ENCODE data around the gene DNER. TPM values are rescaled to one million over a fixed set of nuclear protein-coding genes. Genes with fewer than 3 reads are reported as not detected.

The DNER gene
- total and polyA plus RNA-seq, 10 of the 15 experiments (the other 5 are each of a cell fraction or from before 2014, with no cell fraction given): 0.04 to 0.08 (median 0.07) TPM; not detected in 7

DNA sequence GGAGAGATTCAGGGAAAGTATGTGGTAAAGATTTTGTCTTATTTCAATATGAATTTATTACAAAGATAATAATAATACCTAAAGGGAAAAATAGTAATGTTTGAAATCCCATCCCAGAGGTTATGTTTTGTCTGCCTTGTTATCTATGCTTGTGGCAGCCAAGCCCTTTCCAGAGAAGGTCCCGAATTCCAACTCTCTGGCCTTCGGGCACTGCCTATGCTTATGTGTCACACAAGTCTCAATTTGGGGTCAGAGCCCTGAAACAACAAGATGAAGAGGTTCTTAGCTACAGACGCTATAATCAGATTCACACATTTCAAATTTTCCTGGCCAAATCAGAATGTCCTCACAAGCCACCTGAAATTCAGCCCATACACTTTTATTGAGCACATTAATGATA lies 59.9 kb downstream of the DNER start:
- ChIA-PET RAD21 (ENCODE audit: unreplicated experiment) (no interaction called here), SMC1A (ENCODE audit: uncharacterized antibody, unreplicated experiment) (interaction anchor here (1.3 kb wide), 1 partner anchor 16 kb away, joined by 3 read pairs; no protein-coding TSS in a partner anchor), POLR2A (no interaction called here), CTCF (no interaction called here)
- Histone ChIP-seq H3K4me2 (ENCODE audit: control insufficient read depth, insufficient read depth) (no peak overlapping the region), H3K4me1 (ENCODE audit: control insufficient read depth, insufficient read depth, low read length) (no peaks in the 10 kb centered on the region), H3K4me3 (no peak overlapping the region), H2AFZ (ENCODE audit: control insufficient read depth, low read depth, low read length) (no peak overlapping the region), H3K9me3 (replicated peaks; ENCODE audit: control insufficient read depth, insufficient read depth, low read length) (no peaks in the 10 kb centered on the region), H3K27me3 (replicated peaks in 1 of 2; ENCODE audit: control insufficient read depth in 2 of 2, insufficient read depth in 2 of 2, low read length in 1 of 2) (no peaks in the 10 kb centered on the region; a peak in 2 of 4 replicates), H3K36me3 (ENCODE audit: control insufficient read depth in 2 of 2, insufficient read depth in 2 of 2, low read length in 1 of 2) (no peaks in the 10 kb centered on the region), H3K9ac (ENCODE audit: control insufficient read depth, insufficient read depth, low read length) (no peak overlapping the region), H4K20me1 (ENCODE audit: control insufficient read depth, insufficient read depth) (no peaks in the 10 kb centered on the region), H3K27ac (ENCODE audit: control insufficient read depth, insufficient read depth) (no peak overlapping the region), H3K79me2 (ENCODE audit: control insufficient read depth, insufficient read depth, low read length) (no peaks in the 10 kb centered on the region)
- intact Hi-C loops (cut with micrococcal nuclease; ENCODE audit: unreplicated experiment) (no loop called here), in situ Hi-C loops (cut with MboI) (no loop called here)
- no peak for FAIRE-seq
- ATAC-seq: no peak
- no peak for DNase-seq (ENCODE audit: low read depth, low spot score)
- 11% methylated on average over 3 of the region's 3 CpGs for WGBS (ENCODE audit: insufficient coverage, insufficient replicate concordance, low lambda C conversion rate, missing lambda C conversion rate)
- no TSS peak for BruUV-seq (replicated peaks)
- TF ChIP-seq ETV6 (conservative IDR thresholded peaks at IDR 0.05 in 1 of 2, IDR thresholded peaks at IDR 0.05 in 1 of 2; ENCODE audit: borderline replicate concordance in 1 of 2, low read depth in 1 of 2) (no peak), RELA (IDR thresholded peaks at IDR 0.05; ENCODE audit: borderline replicate concordance, partially characterized antibody) (no peak), ZZZ3 (IDR thresholded peaks at IDR 0.05; ENCODE audit: control insufficient read depth, insufficient read length, low read depth) (no peak), TCF3 (IDR thresholded peaks at IDR 0.05; ENCODE audit: borderline replicate concordance, insufficient read depth, low read depth, low read length) (no peak), BCL11A (IDR thresholded peaks at IDR 0.05; ENCODE audit: low read depth, low read length) (no peak), GATAD2B (conservative IDR thresholded peaks at IDR 0.05; ENCODE audit: low read depth) (no peak), CHD4 (IDR thresholded peaks at IDR 0.05) (no peak), POU2F2 (IDR thresholded peaks at IDR 0.05; ENCODE audit: borderline replicate concordance, low read depth, low read length) (no peak), SREBF2 (IDR thresholded peaks at IDR 0.05; ENCODE audit: low read length) (no peak), SIX5 (IDR thresholded peaks at IDR 0.05; ENCODE audit: low read depth, low read length, severe bottlenecking) (no peak), HDAC2 (IDR thresholded peaks at IDR 0.05) (no peak), ZNF622 (IDR thresholded peaks at IDR 0.05) (no peak)
- TF ChIP-seq, protein P1, sequence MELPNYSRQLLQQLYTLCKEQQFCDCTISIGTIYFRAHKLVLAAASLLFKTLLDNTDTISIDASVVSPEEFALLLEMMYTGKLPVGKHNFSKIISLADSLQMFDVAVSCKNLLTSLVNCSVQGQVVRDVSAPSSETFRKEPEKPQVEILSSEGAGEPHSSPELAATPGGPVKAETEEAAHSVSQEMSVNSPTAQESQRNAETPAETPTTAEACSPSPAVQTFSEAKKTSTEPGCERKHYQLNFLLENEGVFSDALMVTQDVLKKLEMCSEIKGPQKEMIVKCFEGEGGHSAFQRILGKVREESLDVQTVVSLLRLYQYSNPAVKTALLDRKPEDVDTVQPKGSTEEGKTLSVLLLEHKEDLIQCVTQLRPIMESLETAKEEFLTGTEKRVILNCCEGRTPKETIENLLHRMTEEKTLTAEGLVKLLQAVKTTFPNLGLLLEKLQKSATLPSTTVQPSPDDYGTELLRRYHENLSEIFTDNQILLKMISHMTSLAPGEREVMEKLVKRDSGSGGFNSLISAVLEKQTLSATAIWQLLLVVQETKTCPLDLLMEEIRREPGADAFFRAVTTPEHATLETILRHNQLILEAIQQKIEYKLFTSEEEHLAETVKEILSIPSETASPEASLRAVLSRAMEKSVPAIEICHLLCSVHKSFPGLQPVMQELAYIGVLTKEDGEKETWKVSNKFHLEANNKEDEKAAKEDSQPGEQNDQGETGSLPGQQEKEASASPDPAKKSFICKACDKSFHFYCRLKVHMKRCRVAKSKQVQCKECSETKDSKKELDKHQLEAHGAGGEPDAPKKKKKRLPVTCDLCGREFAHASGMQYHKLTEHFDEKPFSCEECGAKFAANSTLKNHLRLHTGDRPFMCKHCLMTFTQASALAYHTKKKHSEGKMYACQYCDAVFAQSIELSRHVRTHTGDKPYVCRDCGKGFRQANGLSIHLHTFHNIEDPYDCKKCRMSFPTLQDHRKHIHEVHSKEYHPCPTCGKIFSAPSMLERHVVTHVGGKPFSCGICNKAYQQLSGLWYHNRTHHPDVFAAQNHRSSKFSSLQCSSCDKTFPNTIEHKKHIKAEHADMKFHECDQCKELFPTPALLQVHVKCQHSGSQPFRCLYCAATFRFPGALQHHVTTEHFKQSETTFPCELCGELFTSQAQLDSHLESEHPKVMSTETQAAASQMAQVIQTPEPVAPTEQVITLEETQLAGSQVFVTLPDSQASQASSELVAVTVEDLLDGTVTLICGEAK (IDR thresholded peaks at IDR 0.05; ENCODE audit: borderline replicate concordance): no peak
- TF ChIP-seq, protein P2, sequence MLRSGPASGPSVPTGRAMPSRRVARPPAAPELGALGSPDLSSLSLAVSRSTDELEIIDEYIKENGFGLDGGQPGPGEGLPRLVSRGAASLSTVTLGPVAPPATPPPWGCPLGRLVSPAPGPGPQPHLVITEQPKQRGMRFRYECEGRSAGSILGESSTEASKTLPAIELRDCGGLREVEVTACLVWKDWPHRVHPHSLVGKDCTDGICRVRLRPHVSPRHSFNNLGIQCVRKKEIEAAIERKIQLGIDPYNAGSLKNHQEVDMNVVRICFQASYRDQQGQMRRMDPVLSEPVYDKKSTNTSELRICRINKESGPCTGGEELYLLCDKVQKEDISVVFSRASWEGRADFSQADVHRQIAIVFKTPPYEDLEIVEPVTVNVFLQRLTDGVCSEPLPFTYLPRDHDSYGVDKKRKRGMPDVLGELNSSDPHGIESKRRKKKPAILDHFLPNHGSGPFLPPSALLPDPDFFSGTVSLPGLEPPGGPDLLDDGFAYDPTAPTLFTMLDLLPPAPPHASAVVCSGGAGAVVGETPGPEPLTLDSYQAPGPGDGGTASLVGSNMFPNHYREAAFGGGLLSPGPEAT (IDR thresholded peaks at IDR 0.05; ENCODE audit: low read depth): no peak
- TF ChIP-seq, protein P3, sequence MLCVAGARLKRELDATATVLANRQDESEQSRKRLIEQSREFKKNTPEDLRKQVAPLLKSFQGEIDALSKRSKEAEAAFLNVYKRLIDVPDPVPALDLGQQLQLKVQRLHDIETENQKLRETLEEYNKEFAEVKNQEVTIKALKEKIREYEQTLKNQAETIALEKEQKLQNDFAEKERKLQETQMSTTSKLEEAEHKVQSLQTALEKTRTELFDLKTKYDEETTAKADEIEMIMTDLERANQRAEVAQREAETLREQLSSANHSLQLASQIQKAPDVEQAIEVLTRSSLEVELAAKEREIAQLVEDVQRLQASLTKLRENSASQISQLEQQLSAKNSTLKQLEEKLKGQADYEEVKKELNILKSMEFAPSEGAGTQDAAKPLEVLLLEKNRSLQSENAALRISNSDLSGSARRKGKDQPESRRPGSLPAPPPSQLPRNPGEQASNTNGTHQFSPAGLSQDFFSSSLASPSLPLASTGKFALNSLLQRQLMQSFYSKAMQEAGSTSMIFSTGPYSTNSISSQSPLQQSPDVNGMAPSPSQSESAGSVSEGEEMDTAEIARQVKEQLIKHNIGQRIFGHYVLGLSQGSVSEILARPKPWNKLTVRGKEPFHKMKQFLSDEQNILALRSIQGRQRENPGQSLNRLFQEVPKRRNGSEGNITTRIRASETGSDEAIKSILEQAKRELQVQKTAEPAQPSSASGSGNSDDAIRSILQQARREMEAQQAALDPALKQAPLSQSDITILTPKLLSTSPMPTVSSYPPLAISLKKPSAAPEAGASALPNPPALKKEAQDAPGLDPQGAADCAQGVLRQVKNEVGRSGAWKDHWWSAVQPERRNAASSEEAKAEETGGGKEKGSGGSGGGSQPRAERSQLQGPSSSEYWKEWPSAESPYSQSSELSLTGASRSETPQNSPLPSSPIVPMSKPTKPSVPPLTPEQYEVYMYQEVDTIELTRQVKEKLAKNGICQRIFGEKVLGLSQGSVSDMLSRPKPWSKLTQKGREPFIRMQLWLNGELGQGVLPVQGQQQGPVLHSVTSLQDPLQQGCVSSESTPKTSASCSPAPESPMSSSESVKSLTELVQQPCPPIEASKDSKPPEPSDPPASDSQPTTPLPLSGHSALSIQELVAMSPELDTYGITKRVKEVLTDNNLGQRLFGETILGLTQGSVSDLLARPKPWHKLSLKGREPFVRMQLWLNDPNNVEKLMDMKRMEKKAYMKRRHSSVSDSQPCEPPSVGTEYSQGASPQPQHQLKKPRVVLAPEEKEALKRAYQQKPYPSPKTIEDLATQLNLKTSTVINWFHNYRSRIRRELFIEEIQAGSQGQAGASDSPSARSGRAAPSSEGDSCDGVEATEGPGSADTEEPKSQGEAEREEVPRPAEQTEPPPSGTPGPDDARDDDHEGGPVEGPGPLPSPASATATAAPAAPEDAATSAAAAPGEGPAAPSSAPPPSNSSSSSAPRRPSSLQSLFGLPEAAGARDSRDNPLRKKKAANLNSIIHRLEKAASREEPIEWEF (IDR thresholded peaks at IDR 0.05; ENCODE audit: insufficient replicate concordance, low read depth, low read length): no peak
